CD4-positive, alpha-beta T cell treated with Interleukin-6 at 100 ng/mL for 8 hours (primary cell): ENCODE results near the gene EPHA7.

Experiments
- DNase-seq: peaks from one replicate; pipeline ENCODE4 v3.0.0-alpha.2; 2020; ENCODE audit warnings: mixed read lengths, low spot score

EPHA7 gene

DNA sequence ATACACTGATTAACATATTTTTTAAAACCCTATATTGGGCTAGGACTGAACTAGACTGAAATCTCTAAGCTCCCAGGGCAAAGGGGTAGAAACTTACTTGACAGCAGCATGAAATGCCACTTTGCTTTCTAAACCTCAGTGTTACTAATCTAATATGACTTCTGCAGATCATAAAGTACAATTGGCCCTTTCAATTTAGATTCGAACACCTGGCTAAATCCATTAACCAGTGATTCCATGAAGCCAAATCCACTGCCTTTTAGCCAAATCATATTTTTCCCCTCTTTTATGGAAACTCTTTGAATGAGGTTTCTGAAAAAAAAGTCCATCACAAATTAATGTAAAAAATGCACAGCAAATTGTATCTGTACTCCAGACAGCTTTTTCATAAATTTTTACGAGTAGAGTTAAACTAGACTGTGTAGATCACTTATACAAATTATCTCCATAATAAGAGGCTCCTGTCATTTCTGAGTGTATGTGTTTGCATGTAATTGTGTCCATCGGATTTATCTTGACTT lies 25.7 kb downstream of the EPHA7 start:
- no peak for DNase-seq

DNA sequence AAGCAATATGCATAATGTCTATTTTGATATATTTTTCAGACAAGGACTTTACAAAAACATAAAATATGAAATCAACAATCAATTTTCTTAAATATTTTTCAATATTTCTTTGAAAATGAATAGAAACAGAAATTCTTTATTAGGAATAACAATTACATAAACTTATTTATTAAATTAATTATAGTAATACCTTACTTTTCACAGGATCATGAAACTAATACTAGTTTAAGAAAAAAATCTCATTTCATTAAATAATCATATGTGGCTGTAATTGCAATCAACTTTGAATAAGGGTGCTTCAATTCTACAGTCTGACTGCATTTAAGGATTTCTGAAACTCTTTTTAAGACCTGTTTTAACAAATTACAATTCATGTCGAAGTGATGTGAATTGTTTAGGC lies 26.6 kb downstream of the EPHA7 start:
- no peak for DNase-seq

DNA sequence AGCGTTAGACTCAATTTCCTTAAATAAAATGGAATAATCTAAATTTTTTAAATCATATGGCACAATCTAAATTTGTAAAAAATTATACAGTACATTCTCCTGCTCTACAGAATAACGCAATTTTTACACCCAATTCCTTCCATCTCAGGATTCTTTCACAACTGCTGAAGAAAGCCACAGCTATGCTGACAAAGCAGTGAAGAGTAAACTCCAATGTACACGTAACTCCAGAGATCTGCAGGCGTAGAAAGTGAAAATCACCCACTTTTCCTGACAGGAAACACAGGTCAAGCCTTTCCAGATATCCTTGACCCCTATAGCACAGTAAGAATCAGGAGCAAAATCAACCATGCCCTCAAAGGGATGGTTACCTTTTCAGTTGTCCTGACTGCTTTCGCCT lies 27.4 kb downstream of the EPHA7 start:
- DNase-seq = no peak

DNA sequence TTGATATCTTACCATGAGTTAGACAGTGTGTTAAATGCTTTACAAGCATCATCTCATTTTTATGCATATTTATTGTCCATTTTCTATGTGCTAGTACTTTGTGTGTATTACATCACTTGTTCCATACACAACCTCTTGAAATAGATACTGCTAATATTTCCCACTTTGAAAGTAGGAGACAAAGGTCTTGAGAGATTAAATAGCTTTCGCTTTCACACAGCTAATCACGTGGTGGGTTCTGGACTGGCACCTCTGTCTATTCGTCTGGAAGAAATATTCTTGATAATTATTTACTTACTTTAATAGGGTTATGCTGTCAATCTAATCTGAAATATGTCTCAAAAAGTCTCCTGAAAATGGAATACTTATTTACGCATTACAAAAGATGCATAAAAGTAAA lies 30.2 kb downstream of the EPHA7 start:
- DNase-seq = no peak

DNA sequence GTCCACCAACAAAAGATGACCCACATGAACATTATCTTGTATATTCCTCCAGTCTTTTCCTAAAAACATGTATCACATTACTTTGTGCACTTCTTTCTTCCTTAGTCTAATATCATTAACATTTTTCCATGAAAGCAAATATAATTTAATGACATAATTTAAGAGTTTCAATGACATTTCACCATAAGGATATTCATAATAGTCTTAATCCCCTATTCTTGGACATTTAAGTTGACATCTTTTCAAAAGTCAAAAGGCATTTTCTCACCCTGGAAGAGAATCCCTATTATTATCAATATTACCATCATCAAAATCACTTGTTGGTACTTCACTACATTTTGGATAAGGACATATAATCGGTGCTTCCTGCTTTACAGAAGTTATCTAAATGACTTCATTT lies 31.3 kb downstream of the EPHA7 start:
- no peak for DNase-seq

DNA sequence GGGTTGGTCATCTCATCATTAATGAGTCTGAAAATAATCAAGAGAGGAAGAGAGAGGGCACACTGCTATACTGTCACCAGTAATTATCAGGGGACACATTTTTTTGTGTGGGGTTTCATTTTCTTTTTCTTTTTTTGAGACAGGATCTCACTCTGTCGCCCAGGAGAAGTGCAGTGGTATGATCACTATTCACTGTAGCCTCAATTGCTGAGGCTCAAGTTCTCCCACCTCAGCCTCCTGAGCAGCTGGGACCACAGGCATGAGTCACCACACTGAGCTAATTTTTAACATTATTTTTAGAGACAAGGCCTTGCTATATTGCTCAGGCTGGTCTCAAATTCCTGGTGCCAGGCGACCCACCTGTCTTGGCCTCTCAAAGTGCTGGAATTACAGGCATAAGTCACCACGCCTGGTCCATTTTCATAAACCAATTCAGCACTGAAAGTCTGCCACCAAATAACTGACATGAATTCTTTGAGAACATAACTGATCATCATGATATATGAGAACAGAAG lies 43.3 kb downstream of the EPHA7 start:
- no peak for DNase-seq

DNA sequence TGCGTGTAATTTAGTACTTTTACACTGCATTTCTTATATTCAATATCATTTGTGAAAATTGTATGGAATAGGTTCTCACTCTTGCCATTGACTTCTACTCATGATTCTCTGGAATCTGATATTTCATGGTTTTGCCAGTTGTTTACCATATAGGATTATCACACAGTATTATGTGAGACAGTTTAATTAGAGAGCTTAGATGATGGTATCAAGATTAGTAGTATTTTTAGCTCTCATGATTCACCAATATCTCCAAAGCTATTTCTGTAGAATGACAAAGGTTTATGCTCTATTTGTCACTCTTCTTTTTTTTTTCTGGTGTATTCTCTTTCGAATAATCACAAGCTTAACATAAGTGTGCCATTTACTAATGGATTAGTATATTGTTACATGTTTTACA lies 45.9 kb downstream of the EPHA7 start:
- no peak for DNase-seq

DNA sequence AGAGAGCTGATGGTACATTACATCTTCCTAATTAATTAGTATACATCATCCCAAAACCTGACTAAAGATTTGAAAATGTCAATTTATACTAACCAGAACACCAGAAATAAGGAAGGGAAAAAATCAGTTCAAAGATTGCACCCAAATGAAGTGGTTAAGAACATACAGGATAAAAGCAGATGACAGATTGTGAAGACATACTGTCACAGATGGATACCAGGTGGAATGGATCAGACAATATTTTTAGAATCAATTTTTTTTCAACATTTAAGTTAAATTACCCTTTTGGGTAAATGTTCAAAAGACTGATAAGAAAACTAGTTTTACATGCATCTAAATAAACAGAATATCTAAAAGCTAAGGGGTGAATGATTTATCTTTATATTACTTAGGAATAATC lies 47.6 kb downstream of the EPHA7 start:
- no peak for DNase-seq

DNA sequence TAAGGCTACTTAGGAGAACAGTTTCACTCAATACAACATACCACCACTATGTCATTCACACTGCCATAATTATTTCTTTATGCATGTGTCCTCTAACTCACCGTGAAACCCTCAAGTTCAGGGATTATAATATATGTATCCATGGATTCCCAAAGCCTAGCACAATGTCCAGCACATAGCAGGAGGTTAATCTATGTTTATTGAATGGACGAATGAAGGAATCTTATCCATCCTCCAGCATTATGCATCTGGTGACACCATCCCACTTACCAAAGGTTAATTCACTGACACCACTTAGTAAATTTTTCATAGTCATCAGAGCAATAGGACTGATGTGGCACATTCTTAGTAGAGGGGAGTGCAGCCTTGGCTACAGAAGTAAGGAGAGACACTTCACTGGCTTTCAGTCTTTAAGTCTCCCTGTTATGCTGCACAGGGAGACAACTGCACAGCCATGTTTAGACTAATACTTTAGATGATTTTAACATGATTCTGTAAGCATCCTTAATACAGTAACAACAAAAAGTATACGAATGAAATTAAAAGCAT lies 49.7 kb downstream of the EPHA7 start:
- DNase-seq = no peak

DNA sequence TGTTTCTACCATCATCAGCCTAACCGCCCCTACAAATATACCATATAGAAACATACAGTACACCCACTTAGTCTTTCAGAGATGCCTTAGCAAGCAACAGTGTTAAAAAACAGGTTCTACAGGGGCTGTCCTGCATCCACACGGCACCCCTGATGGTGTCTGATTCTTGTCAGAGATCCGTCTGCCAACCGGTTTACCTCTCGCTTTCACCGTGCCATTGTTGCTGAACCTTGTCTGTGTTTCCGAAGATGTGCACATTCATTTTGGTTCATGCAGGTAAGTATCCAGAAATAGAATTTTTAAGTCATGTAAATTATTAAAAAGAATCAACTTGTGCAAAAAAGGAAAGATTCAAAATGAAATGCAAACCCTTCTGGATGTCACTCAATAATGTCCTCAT lies 52.9 kb downstream of the EPHA7 start:
- no peak for DNase-seq

DNA sequence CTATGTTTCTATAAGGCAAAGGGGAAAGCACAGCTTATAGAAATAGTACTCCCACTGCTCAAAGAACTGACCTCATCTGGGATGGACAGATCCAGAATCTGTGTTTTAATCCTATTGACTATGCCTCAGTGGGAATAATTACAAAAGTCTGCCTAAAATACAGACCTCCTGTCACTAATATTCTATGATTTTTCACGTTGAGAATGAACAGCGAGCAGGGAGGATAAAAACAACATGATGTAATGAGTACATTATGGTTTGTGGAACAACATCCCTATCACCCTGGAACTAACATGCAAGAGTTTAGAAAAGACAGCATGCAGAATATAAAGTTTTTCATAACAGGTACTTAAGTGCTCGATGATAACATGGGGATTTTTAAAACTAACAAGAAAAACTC lies 53.9 kb downstream of the EPHA7 start:
- no peak for DNase-seq

DNA sequence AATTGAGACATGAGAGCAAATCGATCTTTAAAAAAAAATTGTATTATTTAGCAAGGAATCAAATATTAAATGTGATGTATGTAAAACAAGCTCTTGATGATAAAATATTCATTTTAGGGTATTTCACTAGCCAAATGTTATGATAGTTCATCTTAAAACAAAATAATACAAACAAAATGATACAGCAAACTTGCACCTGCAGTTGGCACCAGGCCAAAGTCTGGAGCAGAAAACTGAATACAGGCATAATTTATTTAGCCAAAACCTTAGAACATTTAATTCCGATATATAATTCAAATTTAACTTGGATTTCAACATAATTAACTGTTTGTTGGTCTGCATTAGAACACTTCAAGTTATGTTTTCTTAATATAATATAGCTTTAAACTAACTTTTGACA lies 60.9 kb downstream of the EPHA7 start:
- no peak for DNase-seq

DNA sequence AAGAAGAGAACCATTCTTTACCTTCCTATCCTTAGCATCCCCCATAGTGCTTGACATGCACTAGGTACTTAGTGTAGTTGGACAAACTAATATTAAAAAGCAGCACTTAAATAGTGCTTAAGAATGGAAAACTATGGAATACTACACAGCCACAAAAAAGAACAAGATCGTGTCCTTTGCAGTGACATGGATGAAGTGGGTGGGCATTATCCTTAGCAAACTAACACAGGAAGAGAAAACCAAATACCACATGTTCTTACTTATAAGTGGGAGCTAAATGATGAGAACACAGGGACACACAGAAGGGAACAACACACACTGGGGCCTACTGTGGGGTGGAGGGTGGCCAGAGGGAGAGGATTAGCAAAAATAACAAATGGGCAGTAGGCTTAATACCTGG lies 66.8 kb downstream of the EPHA7 start:
- no peak for DNase-seq

DNA sequence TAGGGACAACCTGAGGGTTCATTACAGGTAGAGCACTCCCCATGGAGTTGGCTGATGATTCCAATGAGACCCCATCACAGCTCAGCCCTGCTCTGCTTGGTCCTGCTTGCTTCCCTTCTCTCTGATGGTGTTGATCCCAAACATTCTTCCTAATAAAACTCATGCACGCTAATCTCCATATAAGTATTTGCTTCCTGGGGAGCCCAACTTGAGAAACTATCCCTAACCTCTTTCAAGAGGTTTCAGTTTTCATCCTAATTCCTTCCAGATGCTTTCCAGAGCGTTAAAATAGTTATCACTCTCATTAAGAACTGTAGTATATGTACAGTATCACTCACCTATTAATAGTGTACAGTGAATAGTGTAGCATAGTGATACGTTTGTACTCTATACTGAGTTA lies 68.1 kb downstream of the EPHA7 start:
- DNase-seq = no peak

DNA sequence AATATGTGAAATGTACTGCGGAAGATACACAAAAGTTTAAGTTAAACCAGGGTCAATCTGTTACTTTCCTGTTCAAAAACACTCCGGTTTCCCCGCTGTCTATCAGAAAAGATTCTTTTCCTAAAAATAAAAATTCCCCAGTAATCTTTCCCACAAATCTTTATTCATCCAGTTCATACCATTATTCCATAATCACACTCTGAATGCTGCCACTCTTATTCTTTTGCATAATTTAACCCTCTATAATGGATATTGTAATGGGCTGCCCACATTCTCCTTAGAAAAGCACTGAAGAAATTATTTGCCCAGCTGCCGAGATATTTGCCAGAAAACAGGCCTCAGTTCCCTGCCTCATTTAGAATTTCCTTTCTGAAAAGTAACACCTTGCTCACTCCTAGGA lies 68.6 kb downstream of the EPHA7 start:
- no peak for DNase-seq

DNA sequence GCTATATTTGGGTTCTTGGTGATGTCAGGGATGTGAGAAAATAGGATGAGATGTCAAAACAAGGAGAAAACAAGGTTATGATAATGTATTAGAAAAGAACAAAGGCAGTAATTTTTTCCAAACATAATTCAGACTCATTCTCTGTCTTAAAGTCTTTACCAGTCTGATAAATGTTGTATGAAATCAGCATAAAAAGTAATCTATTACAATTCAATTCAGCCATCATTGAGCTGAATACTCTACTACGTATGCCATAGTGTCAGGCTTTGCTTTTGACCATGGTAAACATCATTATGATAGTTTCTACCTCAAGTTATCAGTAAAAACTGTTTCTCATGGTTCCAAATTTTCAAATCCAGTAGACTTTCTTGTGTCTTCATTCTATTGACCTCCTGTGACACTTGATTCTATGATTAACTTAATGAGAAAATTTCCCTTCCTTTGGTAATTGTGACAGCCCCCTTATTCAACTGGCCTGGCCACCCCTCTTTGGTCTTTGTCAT lies 75.0 kb downstream of the EPHA7 start:
- no peak for DNase-seq

DNA sequence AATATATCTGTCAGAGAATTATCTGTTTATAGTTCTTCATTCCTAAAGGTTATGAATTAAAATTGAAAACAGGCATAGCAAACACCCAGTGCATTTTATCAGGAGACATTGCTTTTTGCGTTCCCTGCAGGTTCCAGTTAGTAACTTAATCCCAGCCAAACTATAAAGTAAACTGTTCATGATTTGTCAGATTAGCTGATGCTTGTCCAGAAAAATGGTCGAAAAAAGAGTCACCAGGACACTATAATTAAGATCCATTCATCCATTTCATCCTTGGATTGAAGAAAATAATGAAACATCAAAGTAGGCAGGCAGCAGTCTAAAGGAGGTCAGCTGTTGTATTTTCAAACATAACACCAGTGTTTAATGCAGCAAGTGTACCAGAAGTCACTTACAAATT lies 75.9 kb downstream of the EPHA7 start:
- DNase-seq = no peak

DNA sequence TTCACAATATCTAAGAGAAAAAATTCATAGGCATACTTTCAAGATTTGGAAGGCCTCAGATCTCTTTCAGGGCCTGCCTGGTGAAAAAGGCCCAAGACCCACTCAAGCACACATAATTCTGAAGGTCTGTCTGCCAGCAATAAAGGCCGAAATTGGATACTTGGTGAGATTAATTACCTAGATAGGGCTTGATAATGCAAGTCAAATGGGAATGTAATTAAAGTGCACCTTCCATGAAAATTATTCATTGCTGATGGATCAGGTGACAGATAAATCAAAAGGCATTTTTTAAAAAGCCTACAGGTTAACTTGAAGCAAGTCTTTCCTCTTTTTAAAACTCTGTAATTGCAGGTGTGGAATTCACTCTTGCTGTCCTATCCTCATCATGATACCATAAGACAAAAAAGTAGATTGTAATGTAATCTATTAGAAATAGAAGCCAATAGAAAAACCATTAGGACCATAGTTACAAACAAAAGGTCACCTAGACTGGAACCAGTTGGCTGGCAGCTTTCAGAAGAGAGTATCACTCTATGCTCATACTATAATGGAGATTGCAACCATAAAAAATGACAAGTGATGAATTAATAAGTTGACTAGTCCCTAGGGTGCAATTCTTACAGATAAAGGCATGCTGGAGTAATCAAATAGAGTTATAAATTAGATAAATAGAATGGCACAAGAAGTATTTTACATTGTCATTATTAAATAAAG lies 77.3 kb downstream of the EPHA7 start:
- no peak for DNase-seq

DNA sequence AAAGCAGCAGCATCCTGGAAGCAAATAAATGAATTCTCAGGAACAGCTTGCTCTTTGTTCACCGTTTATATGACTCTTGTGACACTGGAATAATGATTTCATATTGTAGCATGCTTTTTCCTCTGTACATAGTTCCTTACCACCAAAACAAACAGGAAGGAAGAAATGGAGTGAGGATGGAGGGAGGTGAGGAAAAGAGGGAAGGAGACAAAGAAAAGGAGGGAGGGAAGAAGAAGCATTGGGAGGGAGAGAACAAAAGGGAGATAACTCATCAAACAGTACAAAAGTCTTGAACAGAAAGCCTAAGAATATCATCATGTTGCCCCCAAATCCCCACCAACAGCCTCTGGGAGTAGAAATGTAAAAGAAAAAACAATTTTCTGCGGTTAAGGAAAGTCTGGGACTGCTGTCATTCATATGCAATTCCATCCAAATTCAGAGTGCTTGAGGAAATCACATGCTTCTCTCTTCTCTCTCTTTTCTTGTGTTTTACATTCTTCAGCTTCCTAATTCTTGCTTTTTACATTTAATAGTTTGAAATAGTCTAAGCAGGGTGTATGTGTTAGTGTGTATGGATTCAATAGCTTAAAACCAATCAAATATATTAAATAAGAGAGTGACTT lies 81.5 kb downstream of the EPHA7 start:
- no peak for DNase-seq

DNA sequence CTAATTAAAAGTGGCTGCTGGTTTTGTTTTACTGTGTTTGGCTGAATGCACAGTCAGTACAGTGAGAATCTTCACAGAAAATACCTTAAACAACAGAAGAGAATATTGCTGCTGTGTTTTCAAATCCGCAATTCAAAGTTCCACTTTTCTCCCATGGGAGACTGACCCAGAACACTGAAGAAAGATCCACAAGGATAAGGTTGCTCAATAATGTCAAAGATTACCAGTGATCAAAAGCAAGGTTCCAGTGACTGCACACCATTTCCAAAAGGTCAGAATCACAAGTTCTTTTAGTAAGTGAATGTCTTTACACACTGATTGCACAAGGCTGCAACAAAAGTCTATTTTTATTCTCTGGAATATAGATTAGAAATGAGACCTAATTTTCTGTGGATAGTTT lies 82.3 kb downstream of the EPHA7 start:
- DNase-seq = no peak

DNA sequence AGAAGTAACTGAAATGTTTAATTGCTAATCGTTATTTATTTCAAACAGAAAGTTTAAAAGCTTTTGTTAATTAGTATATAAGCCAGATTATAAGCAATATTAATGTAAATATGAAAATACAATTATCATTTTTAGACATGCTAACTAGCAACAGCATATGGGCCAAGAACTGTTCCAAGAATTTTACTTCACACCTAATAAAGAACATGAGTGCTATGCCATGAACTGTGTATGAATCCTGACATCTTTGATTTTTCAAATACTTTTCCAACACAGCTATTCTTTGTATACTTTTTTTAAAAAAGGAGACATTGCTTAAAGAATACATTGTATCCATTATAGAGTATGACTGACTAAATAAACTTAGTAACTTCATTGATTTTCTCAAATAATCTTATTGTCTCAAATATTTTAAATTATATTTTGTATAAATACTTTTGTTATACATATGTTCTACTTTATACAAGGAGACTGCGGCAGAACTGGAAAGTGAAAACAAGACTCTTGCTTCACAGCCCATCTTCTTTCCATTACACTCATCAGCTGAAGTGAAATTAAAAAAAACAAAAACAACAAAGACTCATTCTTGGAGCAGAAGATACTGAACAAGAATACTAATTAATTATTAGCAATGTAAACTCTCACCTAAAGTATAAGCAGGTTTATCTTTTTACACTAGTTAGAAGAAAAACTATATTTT lies 89.9 kb downstream of the EPHA7 start:
- no peak for DNase-seq

DNA sequence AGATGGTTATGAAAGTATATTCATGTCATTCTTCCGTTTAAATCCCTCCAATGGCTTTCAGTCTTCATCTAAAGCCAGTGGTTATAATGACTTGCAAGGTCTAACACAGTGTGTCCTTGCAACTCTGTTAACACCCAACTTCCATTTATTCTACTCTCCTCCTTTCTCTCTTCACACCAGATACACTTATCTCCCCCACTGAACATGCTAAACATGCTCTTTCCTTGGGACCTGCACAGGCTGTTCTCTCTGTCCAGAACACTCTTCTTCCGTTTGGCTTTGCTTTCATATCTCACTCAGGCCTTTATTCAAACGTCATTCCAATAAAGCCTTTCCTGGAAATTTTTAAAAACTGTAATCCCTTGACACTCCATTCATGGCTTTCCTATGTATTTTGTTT lies 91.5 kb downstream of the EPHA7 start:
- DNase-seq = no peak

DNA sequence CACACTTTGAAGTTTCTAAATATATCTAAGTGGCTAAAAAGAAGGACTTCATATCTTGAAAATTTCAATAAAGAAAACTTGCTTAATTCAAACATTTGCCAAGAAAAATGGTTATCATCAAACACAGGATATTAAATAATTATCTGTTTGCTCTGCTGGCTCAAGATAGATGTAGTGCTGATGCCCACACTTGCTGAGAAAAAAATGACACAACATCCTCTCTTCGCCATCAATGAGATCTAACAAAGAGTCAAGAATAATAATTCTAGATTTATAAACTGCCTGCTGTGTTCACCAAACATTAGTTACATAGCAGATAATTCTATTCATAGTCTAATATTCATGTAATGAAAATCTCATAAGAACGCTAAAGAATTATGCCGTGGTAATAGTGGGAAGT lies 93.6 kb downstream of the EPHA7 start:
- no peak for DNase-seq
